ENCODE results near the gene NFKBIL1.

NFKBIL1 gene

GRCh38 chr6:31572041-31572911 lies 24.9 kb downstream of the NFKBIL1 start, which contains the start of gene LTA:
Gene LTA (plus strand): TSS chr6:31572289. CDS start chr6:31572743, 454 bp downstream.
- peak; percentile 75 for DNase-seq (ENCODE audit: low spot score)
- in situ Hi-C loops (cut with MboI; ENCODE audit: low sequenced_read_pairs, unreplicated experiment) = no loop called here
- TF ChIP-seq CTCF (IDR thresholded peaks at IDR 0.05; ENCODE audit: borderline replicate concordance, control extremely low read depth, extremely low read depth, insufficient read depth, missing control alignments) = no peak

GRCh38 chr6:31573239-31574105 lies 26.1 kb downstream of the NFKBIL1 start:
- TF ChIP-seq CTCF (IDR thresholded peaks at IDR 0.05; ENCODE audit: borderline replicate concordance, control extremely low read depth, extremely low read depth, insufficient read depth, missing control alignments) = no peak
- in situ Hi-C loops (cut with MboI; ENCODE audit: low sequenced_read_pairs, unreplicated experiment) = no loop called here
- DNase-seq (ENCODE audit: low spot score) = no peak

- in situ Hi-C loops (cut with MboI; ENCODE audit: low sequenced_read_pairs, unreplicated experiment) = no loop called here
- DNase-seq (ENCODE audit: low spot score) = no peak
- TF ChIP-seq CTCF (IDR thresholded peaks at IDR 0.05; ENCODE audit: borderline replicate concordance, control extremely low read depth, extremely low read depth, insufficient read depth, missing control alignments) = peak; percentile 32
Measured at GRCh38 chr6:31574106-31575061, 27.0 kb downstream of the NFKBIL1 start.

- in situ Hi-C loops (cut with MboI; ENCODE audit: low sequenced_read_pairs, unreplicated experiment) = no loop called here
- DNase-seq (ENCODE audit: low spot score) = peak; percentile 83
- no peak for TF ChIP-seq CTCF (IDR thresholded peaks at IDR 0.05; ENCODE audit: borderline replicate concordance, control extremely low read depth, extremely low read depth, insufficient read depth, missing control alignments)
Measured at GRCh38 chr6:31575335-31575901, 28.0 kb downstream of the NFKBIL1 start, which contains the start of gene TNF. Gene TNF (plus strand): TSS chr6:31575565. CDS start chr6:31575742, 177 bp downstream.

- in situ Hi-C loops (cut with MboI; ENCODE audit: low sequenced_read_pairs, unreplicated experiment) = no loop called here
Measured at GRCh38 chr6:31575952-31576685, 28.7 kb downstream of the NFKBIL1 start.

More at GRCh38 chr6:31575952-31576685, 28.7 kb downstream of the NFKBIL1 start:
- DNase-seq (ENCODE audit: low spot score) = no peak
- no peak for TF ChIP-seq CTCF (IDR thresholded peaks at IDR 0.05; ENCODE audit: borderline replicate concordance, control extremely low read depth, extremely low read depth, insufficient read depth, missing control alignments)

All from GM13976 (cell line).